ENCODE data around the gene NATD1.

Gene NATD1

GRCh38 chr17:21289902-21290571, 36.8 kb upstream of the NATD1 start:
- no peak for DNase-seq (ENCODE audit: low spot score)

GRCh38 chr17:21289175-21289901, 36.1 kb upstream of the NATD1 start:
- no peak for DNase-seq (ENCODE audit: low spot score)

- no peak for DNase-seq (ENCODE audit: low spot score)
Observed at GRCh38 chr17:21288571-21289017, 35.4 kb upstream of the NATD1 start.

DNA sequence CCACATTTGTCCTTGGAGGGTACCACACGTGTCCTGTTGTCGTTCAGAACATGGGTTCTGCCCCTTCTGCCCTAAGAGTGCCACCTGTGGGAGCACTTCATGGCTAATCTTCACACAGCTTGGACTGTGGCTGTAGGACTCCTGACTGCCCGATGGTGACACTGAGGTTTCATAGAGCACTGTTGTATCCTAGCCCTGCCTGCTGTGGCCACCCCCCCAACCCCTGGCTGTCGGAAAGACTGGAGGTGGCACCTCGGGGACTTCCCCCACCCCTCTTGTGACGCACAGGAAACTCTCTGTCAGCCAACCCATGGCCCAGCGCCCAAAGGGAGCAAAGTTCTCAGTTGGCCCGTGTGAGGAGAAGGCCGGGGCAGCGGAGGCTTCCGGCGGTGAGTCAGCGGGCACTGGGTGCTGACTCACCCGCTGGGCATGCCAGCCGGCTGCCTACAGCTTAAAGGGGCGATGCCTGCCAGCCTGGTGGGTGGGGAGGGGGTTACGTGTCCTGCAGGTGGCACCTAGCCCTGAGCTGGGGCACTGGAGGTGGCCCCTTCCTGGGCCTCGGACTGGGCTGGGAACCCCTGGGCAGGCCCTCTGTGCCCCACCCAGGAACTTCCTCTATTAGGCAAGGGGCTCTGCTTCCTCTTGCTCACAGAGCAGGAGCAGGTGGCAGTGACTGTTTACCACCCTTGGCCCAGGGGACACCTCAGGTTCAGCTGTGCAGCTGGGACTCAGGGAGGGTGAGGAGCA, 34.7 kb upstream of the NATD1 start:
- peak; percentile 81 for DNase-seq (ENCODE audit: low spot score)

GRCh38 chr17:21286909-21287702, 33.9 kb upstream of the NATD1 start:
- DNase-seq (ENCODE audit: low spot score), result no peak

GRCh38 chr17:21286066-21286770, 33.0 kb upstream of the NATD1 start:
- no peak for DNase-seq (ENCODE audit: low spot score)

DNA sequence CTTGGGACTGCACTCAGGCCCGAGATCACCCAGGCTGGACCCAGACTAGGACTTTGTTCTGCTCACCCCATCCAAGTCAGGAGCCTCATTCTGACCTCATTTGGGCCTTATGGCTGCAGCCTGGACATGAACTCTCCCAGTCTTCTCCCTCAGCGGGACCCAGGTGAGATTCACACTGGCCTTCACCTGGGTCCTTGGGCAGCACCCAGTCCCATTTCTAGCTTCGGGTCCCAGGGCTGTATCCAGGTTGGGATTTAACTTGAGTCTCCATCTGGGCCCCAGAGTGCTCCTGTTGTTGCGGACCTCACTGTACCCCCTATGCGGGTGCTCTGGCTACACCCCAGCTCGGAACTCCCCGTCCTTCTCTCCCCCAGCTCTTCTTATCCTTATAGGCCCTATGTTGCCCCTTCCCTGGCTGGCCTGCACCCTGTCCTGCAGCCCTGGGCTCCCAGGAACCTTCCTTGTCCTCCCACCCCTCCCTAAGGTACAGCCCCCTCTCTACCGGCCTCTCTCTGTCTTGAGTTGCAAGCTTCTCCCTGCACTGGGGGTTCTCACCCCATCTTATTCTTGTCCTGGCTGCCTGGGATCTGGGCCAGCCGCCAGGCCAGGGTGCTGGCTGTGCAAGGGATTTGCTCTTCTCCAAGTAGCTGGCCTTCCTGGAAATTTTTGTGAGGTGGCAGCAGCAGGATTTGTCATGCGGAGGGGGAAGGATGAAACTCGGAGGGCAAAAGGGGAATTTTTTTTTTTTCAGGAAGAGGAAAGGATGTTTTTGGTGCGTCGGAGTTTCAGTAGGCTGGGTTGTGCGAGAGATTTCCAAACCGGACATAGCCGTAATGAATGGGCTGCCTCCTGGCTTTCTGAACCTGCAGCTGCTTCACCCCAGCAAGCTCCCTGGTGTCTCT, 32.2 kb upstream of the NATD1 start:
- DNase-seq (ENCODE audit: low spot score), result peak; percentile 37

GRCh38 chr17:21284319-21285163, 31.3 kb upstream of the NATD1 start, which contains the start of gene MAP2K3:
MAP2K3 (plus strand) TSS chr17:21284711; CDS start chr17:21284921, 210 bp downstream.
- peak; percentile 100 for DNase-seq (ENCODE audit: low spot score)

GRCh38 chr17:21283482-21284318, 30.5 kb upstream of the NATD1 start:
- no peak for DNase-seq (ENCODE audit: low spot score)

GRCh38 chr17:21282850-21283249, 29.6 kb upstream of the NATD1 start:
- DNase-seq (ENCODE audit: low spot score), result no peak

DNA sequence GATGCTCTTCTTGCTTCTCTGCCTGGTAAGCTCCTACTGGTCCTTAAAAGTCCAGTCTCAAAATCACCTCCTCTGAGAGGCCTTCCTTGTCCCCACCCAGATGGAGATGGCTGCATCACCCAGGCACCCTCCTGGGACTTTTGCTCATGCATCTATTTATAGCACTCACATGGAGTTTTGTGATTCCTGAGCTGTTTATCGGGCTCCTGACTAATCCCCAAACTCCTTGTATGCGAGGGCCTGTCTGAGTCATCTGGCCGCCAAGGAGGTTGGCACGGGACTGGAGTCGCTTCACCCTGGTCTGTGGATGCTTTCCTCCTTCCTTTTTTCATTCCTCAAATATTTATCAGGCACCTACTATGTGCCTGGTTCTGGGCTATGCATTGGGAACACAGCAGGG, 29.0 kb upstream of the NATD1 start:
- DNase-seq (ENCODE audit: low spot score), result no peak

DNA sequence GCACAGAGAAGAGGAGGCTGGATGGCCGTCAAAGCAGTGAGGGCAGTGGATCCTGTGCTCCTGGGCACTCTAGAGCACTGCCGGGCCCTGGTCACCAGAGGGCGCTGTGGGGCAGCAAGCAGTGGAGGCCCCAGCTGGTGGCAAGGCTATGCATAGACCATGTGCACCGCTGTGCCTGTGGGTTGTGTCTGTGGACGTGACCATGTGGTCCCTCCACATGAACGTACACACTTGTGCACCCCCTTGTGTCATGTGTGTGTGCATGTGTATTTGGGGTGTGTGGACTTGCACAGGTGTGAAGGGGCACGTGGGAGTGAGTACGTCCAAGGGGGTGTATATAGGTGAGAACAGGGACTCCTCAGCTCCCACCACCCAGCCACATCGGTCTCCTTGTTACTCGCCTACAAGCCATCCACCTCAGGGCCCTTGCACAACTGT, 26.9 kb upstream of the NATD1 start:
- peak; percentile 77 for DNase-seq (ENCODE audit: low spot score)

DNA sequence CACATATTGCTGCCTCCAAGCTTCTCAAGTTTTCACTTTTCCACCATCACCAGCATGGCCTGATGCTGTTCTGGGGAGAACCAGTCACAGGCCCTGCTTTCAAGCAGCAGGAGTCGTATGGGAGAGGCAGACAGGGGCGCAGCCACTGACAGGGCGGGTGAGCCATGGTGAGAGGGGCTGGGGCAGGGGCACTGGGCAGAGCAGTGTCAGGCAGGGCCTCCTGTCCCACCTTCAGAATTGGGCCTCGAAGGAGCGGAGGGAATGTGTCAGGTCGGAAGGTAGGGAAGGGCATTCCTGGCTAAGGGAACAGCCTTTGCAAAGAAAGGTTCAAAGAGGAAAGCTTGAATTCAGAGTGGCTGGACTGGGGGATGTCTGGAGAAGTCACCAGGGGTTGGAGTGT, 26.4 kb upstream of the NATD1 start:
- no peak for DNase-seq (ENCODE audit: low spot score)

DNA sequence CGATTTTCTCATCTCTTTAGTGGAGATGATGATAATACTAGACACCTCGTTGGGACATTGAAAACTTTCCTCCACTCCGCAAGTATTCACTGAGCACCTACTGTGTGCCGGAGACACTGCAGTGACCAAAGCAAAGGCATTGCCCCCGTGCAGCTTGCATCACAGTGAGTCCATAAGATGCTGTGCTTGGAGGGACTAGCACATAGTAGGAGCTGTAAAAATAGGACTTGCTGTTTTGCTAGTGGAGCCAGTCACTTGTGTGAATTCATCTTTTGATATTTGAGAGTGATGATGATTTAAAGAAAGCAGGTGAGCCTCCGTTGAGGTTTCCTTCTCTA, 26.0 kb upstream of the NATD1 start:
- no peak for DNase-seq (ENCODE audit: low spot score)

DNA sequence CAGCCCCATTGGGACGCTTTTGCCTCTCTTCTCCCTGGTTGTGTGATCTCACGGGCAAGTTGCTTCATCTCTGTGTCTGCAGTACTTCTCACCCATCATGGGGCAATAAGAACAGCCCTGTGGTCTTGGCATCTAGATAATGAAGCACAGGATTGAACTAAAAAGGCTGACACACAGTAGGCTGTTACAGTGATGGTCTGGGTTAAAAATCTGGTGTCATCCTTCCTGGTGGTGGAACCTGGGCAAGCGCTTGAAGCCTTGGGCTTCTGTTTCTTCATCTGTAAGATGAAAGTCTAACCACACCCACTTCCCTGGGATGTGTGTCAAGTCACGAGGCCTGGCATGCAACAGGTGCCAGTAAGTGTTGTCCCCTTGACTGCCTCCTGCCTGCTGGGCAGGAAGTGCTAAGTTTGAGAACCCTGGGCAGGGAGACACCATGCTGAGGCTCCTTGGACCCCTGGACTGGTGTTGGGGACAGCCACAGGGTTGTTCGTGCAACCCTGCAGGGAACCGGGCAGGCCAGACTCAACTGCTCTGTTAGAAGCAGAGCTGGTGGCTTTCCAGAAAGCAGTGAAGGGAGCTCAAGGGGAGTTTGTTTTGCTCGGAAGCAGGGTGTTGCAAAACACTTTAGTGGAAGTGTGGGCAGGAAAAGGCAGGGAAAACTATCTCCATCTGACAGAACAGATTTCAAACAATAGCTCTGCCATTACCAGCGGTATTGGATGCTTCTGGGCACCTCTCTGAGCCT, 25.4 kb upstream of the NATD1 start:
- DNase-seq (ENCODE audit: low spot score), result no peak

DNA sequence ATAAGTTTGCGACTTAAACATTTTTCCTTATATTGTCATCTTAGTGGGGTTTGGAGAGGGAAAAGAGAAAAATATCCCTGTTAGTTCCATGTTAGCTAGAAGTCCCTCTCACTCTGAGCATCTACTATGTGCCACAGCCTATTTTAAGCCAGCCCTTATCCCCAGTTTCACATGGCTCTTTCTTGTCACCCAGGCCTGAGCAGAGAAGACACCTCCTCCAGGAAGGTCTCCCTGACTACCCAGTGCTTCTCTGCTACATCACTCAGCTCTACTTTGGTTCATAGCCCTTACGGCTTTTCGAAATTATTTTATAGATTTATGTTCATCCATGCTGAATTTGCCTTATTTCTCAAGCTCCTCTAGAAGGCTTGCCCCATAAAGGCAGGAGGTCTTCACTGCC, 24.1 kb upstream of the NATD1 start:
- no peak for DNase-seq (ENCODE audit: low spot score)

GRCh38 chr17:21276264-21276588, 23.0 kb upstream of the NATD1 start:
- no peak for DNase-seq (ENCODE audit: low spot score)
